Upper lobe of left lung (tissue), 4 donors: ENCODE data around the gene TYMP.
"Not testable (repeated sequence)": the region's sequence is repeated elsewhere in the genome, so short reads cannot be mapped to it uniquely, and the experiment has no call there.

ENCODE experiments used
- CTCF ChIP-seq, 6 experiments: fragments of 450-650 bp in 4 of 6; fragments of 200-600 bp in 2 of 6; sonication (generic) in 2 of 6; IDR thresholded peaks; one replicate each; pipeline ENCODE4 v1.5.1; 2016 to 2019; ENCODE audit warnings: antibody characterized with exemption in 6 of 6
- POLR2A ChIP-seq, 4 donors: fragments of 450-650 bp; IDR thresholded peaks; one replicate each; pipeline ENCODE4 v1.5.1; 2016 to 2017; ENCODE audit warnings: antibody characterized with exemption in 4 of 4, mild to moderate bottlenecking in 2 of 4

- peak in 2 of 4 donors; percentile 46 to 82 for TF ChIP-seq POLR2A (IDR thresholded peaks at IDR 0.05)
- TF ChIP-seq CTCF (IDR thresholded peaks at IDR 0.05): not testable (repeated sequence)
These were observed 4.3 kb upstream of the TYMP start for GRCh38 chr22:50533856-50534711.
